DND-41 (cell line): ENCODE data around the gene OR51F2.

Experiments used
- ATAC-seq: fragments of 200-7000 bp; cut with Tn5 transposase; 3 replicates; pipeline ENCODE4 v1.9.1; 2021; ENCODE audit warnings: low read depth; ENCODE audit not compliant: insufficient read depth
- DNase-seq: peaks from one replicate; pipeline ENCODE4 v3.0.0-alpha.2; 2020
- H2AFZ ChIP-seq: 2 replicates; pipeline ENCODE4 v1.6.0; 2012; ENCODE audit warnings: low read depth, low read length
- H3K27ac ChIP-seq: 2 replicates; pipeline ENCODE4 v1.5.1; 2012; ENCODE audit warnings: low read length, inconsistent platforms
- H3K27me3 ChIP-seq: fragments of 200-600 bp; sonication (generic); 2 replicates; pipeline ENCODE4 v1.6.0; 2012; ENCODE audit warnings: low read length, mild to moderate bottlenecking, inconsistent platforms; ENCODE audit not compliant: insufficient read depth, poor library complexity
- H3K36me3 ChIP-seq: 2 replicates; pipeline ENCODE4 v1.5.1; 2012; ENCODE audit warnings: low read length, inconsistent platforms; ENCODE audit not compliant: insufficient read depth
- H3K4me1 ChIP-seq: 2 replicates; pipeline ENCODE4 v1.5.1; 2012; ENCODE audit warnings: mild to moderate bottlenecking, low read length; ENCODE audit not compliant: insufficient read depth
- H3K4me2 ChIP-seq: 2 replicates; pipeline ENCODE4 v1.6.0; 2012; ENCODE audit warnings: mild to moderate bottlenecking, moderate library complexity, low read length, inconsistent platforms; ENCODE audit not compliant: insufficient read depth
- H3K4me3 ChIP-seq, 2 experiments: fragments of 200-600 bp in 1 of 2; shearing (Covaris generic) in 1 of 2; 2 replicates each; pipeline ENCODE4 v1.5.1; 2012 to 2016; ENCODE audit warnings: inconsistent platforms in 2 of 2, low read length in 2 of 2, mild to moderate bottlenecking in 2 of 2, low read depth in 1 of 2, moderate library complexity in 1 of 2
- H3K79me2 ChIP-seq: 2 replicates; pipeline ENCODE4 v1.6.0; 2012; ENCODE audit warnings: low read length, inconsistent platforms; ENCODE audit not compliant: insufficient read depth
- H3K9ac ChIP-seq: 2 replicates; pipeline ENCODE4 v1.6.0; 2012; ENCODE audit warnings: low read depth, mild to moderate bottlenecking, inconsistent platforms, low read length, moderate library complexity
- H3K9me3 ChIP-seq: 2 replicates; pipeline ENCODE4 v1.5.1; 2012; ENCODE audit warnings: low read length, moderate library complexity, mild to moderate bottlenecking, inconsistent platforms; ENCODE audit not compliant: insufficient read depth, severe bottlenecking
- H4K20me1 ChIP-seq: 2 replicates; pipeline ENCODE4 v1.6.0; 2012; ENCODE audit warnings: low read length; ENCODE audit not compliant: insufficient read depth
- EZH2 ChIP-seq: IDR thresholded peaks from 3 replicates; pipeline ENCODE4 v1.6.1; 2012; ENCODE audit warnings: borderline replicate concordance, low read depth, mild to moderate bottlenecking, moderate library complexity, low read length, inconsistent platforms; ENCODE audit not compliant: severe bottlenecking
- TF ChIP-seq, protein P1 (sequence below): IDR thresholded peaks from 2 replicates; pipeline ENCODE4 v1.5.1; 2012; ENCODE audit warnings: borderline replicate concordance, low read length, moderate library complexity, mild to moderate bottlenecking; ENCODE audit not compliant: poor library complexity, severe bottlenecking; ENCODE audit errors: extremely low read depth

Gene OR51F2, protein sequence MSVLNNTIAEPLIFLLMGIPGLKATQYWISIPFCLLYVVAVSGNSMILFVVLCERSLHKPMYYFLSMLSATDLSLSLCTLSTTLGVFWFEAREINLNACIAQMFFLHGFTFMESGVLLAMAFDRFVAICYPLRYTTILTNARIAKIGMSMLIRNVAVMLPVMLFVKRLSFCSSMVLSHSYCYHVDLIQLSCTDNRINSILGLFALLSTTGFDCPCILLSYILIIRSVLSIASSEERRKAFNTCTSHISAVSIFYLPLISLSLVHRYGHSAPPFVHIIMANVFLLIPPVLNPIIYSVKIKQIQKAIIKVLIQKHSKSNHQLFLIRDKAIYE

GRCh38 chr11:4821021-4821420, at the start of gene OR51F2:
Gene OR51F2, plus strand, starts transcription at chr11:4821321. Its CDS starts 101 bp downstream, at chr11:4821422.
- TF ChIP-seq, protein P1, sequence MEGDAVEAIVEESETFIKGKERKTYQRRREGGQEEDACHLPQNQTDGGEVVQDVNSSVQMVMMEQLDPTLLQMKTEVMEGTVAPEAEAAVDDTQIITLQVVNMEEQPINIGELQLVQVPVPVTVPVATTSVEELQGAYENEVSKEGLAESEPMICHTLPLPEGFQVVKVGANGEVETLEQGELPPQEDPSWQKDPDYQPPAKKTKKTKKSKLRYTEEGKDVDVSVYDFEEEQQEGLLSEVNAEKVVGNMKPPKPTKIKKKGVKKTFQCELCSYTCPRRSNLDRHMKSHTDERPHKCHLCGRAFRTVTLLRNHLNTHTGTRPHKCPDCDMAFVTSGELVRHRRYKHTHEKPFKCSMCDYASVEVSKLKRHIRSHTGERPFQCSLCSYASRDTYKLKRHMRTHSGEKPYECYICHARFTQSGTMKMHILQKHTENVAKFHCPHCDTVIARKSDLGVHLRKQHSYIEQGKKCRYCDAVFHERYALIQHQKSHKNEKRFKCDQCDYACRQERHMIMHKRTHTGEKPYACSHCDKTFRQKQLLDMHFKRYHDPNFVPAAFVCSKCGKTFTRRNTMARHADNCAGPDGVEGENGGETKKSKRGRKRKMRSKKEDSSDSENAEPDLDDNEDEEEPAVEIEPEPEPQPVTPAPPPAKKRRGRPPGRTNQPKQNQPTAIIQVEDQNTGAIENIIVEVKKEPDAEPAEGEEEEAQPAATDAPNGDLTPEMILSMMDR, result no peak
- no peak for TF ChIP-seq EZH2
- H2AFZ ChIP-seq, result no peak within 1 kb of the TSS
- H3K4me3 ChIP-seq, result no peak within 1 kb of the TSS
- DNase-seq (no peak), ATAC-seq (no peak)
- H3K9ac ChIP-seq, result no peak within 1 kb of the TSS
- H3K79me2 ChIP-seq, result no peaks in the 10 kb centered on the region
- H4K20me1 ChIP-seq, result no peaks in the 10 kb centered on the region
- no peaks in the 10 kb centered on the region for H3K36me3 ChIP-seq
- H3K4me2 ChIP-seq, result no peak within 1 kb of the TSS
- H3K9me3 ChIP-seq, result no peaks in the 10 kb centered on the region
- no peaks in the 10 kb centered on the region for H3K4me1 ChIP-seq
- no peak within 1 kb of the TSS for H3K27ac ChIP-seq
- no peaks in the 10 kb centered on the region for H3K27me3 ChIP-seq

DNA sequence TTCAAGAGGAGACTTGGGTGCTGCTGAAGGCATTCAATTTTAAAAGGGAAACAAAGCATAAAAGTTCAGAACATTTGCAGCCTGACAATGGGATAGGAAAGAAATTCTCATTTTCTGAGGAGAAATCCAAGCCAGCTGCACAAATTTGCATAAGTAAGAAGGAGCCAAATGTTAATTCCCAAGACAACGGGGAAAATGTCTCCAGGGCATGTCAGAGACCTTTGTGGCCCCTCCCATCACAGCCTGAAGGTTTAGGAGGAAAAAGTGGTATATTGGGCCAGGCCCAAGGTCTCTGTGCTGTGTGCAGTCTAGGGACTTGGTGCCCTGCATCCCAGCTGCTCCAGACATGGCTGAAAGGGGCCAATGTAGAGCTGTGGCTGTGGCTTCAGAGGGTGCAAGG, 38.7 kb upstream of the OR51F2 start:
- Histone ChIP-seq H3K4me2 (no peak overlapping the region), H3K36me3 (no peaks in the 10 kb centered on the region), H3K9ac (no peak overlapping the region), H2AFZ (no peak overlapping the region), H3K27ac (no peak overlapping the region), H3K79me2 (no peaks in the 10 kb centered on the region), H3K4me1 (no peaks in the 10 kb centered on the region), H4K20me1 (no peaks in the 10 kb centered on the region), H3K4me3 (no peak overlapping the region), H3K9me3 (no peaks in the 10 kb centered on the region), H3K27me3 (no peaks in the 10 kb centered on the region)
- DNase-seq (no peak), ATAC-seq (no peak)
- TF ChIP-seq, protein P1, result no peak
- no peak for TF ChIP-seq EZH2

DNA sequence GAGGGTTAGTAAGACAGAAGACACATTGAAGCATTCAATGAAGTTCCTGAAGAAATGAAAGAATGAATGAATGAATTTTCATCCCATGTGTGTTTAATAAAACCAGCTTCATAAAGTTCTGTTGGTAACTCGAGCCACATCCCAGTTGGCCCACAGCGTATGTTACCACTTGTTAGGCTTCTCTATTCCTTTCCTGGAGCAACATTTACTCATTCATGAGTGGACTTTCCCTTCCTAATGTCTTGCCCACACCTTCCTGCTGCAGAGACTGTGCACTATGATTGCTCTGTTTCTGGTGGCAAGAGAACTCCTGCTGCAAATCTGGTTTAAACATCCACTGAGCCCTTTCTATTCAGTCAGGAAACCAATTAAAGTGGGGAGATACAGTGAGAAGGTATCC, 23.9 kb upstream of the OR51F2 start:
- H3K4me3 ChIP-seq, result no peak overlapping the region
- no peaks in the 10 kb centered on the region for H3K36me3 ChIP-seq
- H2AFZ ChIP-seq, result no peak overlapping the region
- no peak for DNase-seq
- TF ChIP-seq EZH2, result no peak
- TF ChIP-seq, protein P1, result no peak
- no peak overlapping the region for H3K4me2 ChIP-seq
- no peaks in the 10 kb centered on the region for H3K79me2 ChIP-seq
- H4K20me1 ChIP-seq, result no peaks in the 10 kb centered on the region
- no peaks in the 10 kb centered on the region for H3K4me1 ChIP-seq
- no peak overlapping the region for H3K27ac ChIP-seq
- peaks cover 8% of the 10 kb centered on the region for H3K27me3 ChIP-seq
- H3K9ac ChIP-seq, result no peak overlapping the region
- ATAC-seq, result no peak
- no peaks in the 10 kb centered on the region for H3K9me3 ChIP-seq
